HPDE6-E6E7 (cell line): ENCODE data around the gene XRCC3.
A peak's percentile ranks its signal among the peaks of the same experiment; 100 is the strongest.

ENCODE experiments used
- DNase-seq: peaks from one replicate; pipeline ENCODE4 v3.0.0; 2011; ENCODE audit warnings: missing footprints; ENCODE audit errors: extremely low spot score

The XRCC3 gene

DNA sequence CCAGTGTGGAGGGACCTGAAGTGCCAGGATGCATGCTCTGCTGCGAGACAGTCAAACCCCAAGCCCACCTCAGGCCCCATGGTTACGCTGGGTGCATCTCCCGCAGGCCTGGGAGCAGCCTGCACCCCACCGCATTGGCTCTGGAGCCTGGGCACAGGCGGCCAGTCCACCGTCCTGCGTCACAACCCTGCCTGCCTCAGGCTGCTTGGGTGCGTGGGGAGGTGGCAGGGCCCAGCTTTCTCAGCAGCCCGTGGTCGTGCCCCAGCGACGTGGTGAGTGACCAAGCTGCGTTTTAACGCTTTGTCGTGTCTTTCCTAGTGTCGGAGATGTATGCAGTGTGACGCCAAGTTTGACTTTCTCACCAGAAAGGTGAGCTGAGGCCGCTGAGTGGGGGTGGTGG lies 11.2 kb upstream of the XRCC3 start:
- no peak for DNase-seq

DNA sequence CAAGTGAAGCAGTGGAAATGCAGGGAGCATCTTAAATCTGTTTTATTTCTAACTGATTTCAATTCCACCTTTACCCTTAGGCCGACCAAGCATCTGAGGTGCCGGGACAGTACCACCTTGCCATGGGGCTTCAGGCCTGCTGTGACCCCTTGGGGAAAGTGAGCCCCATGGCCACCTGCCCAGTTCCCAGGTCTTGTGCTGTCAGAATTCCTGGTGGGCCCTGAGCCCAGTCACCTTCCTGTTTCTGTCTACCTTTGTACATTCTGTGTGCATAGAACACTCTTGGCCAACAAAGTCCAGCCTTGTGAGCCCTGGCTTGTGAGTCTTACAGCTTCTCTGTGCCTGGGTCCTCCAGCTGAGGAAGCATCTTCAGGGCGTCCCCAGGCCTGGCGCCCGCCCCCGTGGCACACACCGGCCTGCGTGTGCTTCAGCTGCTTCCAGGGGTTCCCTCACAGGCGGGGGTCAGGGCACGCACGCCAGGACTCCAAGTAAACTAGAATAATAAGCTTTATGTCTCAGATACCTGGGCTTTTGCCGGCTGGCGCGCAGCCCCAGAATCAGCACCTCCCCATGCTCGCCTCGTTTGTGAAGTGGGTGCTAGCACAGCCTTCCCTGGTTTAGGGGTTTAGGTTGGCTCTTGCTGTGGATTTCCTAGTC lies 10.6 kb upstream of the XRCC3 start:
- DNase-seq: no peak

DNA sequence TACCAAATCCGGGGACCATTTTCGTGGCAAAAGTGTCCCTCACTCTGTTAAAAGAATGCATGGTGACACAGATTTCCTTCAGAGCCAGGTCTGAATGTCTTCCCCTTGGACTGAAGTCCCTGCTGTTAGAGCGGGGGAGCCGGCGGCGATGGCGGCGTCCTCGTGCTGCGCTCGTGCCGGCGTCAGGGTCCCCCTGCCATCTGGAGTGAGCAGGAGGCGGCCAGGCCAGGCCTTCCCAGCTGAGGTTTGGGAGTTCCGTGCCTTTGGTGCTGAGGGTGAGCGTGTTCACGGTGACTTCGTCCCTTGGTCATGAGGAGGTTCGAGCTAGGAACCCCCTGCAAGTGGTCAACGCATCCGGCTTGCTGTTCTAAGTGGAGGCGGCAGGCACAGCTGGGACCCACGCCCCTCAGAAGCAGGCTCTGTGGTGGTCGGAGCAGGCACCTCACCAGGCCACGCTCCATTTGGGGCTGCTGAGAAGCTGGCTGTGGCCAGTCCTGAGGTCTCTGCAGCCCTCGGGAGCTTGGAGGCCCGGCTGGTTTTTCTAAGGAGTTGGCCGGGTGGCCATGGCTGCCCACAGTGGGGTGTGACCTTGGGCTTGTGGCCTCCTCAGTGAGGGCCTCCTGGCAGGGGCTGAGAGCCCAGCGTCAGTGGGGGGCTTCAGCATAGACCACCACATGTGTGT lies 9.9 kb upstream of the XRCC3 start:
- no peak for DNase-seq

DNA sequence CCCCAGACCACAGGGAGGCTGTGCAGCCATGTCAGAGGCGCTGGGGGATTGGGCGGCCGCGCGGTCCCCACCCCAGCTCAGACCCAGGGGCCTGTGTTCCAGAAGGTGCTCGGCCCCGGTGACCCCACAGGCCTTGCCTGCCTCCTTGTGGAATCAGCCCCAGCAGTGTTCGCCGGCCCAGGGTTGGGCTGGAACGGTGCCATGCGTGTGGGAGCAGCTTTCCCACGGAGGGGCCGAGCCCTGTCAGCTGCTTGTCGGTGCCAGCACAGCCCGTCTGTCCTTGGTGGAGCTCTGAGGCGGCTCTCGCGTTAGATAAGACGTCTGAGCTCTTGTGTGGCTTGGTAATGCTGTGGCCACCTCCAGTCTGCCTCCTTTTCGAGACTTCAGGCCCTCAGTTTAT lies 8.9 kb upstream of the XRCC3 start:
- DNase-seq: no peak

DNA sequence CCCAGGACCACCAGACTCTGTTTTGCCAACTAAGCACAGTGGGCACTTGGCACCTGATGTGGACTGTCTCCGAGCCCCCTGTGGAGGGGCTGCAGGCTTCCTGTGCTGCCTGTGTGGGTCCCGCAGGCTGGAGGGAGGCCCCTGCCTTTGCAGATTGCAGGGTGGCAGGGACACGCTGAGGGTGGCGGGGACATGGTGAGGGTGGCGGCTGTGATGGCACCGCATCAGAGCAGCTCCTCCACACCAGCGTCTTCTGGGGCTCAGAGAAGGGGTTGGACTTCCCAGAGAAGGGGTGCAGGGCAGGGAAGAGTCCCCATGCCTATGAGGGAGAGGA lies 8.5 kb upstream of the XRCC3 start:
- DNase-seq: no peak

DNA sequence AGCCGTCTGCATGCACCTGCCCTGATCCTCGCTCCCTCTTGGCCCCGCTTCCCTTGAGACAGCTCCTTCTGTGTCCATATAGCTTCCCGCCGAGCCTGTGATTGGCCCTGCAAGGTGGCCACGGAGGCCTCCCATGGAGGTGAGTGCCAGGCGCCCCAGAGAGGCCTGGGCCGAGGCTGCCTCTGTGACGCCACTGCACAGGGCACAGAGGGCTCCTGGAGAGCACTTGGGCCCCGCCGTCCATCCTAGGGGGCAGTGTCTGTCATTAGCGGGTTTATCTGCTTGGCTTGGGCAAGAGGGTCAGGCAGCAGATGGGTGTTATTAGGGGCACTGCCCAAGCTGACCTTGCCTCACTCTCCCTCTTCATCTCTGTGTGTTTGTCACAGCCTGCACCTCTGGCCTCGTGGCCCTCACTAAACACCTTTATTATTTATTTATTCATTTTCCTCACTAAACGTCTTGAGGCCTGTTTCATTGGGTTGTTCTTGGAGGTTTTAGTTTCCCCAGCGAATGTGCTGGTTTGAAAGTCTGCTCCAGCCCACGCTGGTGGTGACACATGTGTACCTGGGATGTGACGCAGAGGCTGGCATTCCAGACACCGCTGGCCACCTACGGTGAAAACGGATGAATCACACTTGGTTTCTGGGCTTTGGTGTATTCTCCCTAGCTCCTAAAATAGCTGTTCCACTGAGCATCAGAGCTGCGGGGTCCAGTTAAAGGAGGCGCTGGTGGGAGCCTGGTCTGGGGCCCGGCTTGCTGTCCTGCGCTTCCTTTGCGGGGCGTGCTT lies 6.3 kb upstream of the XRCC3 start:
- peak; percentile 72 for DNase-seq

DNA sequence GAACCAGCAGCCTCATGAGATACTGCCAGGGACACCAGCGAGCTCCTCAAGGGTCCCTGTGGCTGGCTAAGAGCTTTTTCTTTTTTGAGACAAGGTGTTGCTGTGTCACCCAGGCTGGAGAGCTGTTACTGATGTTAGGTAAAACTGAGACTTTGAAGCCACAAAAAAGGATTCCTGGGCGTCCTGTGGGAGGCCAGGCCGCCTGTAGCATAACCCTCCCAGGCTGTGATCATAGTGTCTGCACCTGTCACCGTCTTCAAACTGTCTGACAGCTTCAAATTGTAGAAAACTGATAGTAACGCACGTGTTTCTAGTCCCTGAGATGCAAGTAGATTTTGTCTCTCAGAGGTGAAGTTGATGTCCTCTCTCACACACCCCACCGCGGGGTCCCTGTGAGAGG lies 4.5 kb upstream of the XRCC3 start:
- no peak for DNase-seq

DNA sequence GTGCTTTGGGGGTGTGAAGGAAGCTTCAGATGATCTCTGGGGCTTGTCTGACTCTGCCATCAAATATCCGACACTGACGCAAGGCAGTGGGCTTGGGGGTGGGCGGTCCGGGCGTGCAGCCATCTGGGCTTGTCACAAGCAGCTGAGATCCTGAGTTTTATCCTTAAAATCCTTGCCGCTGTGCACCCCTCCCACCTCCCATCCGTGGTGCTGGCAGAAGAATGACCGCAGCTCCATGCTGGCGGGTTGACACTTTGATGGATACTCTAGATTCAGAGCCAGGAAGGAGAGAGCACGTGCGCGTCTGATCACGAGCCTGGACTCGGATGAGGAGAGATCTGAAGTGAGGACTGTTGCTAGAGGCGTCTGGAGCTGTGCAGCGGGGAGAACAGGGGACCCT lies 3.3 kb upstream of the XRCC3 start:
- DNase-seq: no peak

DNA sequence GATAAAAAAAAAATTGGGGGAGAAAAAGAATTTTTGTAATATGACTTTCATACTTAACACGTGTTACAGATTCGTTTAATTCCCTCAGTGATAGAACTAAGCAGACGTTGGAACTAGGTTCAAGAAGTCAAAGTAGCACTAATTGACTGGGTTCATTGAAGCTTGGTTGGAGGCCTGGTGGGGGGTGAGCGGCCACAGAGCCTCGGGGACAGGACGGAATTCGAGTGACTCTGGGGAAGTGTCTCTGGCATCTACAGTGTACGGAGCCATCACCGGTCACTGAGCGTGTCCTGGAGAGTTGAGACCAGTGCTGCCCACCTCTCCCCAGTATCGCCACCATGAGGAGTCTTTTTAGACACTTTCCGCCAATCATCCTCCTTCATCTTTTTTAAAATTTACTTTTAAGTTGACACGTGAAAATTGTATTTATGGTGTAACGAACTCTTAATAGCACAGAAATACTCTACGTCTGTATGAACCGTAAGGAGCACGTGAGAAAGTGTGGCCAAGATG lies 1.7 kb upstream of the XRCC3 start:
- DNase-seq: no peak

DNA sequence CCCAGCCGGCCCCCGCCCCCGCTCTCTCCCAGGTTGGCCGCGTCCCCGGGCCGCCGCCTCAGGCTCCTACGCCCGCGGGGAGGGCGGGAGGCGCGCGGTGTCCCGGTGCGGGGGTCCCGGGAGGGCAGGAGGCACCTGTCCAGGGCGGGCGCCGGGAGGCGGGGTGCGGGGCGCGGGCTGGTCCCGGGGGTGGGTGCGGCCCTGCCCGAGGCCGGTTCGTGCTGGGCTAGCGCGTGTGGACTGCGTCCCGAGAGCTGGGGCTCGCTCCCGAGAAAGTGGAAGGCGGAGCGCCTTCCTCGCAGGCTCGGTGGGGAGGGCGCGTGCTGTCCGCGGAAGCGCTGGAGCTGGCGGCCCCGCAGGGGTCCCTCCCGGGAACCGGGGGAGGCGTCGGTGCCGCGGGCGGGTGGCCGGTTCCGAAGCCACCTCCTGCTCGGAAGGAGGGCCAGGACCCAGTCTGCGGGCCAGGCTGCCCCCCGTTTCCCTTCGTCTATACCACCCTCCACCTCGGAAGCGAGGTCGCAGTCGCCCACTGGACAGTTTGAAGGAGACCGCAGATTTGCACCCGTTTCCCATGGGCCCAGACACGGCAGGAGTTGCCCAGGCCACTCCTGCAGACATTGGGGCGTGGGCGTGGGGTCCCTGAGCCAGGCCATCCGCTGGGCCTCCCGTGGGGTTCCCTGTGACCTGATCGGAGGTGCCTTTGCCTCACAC lies 995 bp upstream of the XRCC3 start:
- DNase-seq: no peak

DNA sequence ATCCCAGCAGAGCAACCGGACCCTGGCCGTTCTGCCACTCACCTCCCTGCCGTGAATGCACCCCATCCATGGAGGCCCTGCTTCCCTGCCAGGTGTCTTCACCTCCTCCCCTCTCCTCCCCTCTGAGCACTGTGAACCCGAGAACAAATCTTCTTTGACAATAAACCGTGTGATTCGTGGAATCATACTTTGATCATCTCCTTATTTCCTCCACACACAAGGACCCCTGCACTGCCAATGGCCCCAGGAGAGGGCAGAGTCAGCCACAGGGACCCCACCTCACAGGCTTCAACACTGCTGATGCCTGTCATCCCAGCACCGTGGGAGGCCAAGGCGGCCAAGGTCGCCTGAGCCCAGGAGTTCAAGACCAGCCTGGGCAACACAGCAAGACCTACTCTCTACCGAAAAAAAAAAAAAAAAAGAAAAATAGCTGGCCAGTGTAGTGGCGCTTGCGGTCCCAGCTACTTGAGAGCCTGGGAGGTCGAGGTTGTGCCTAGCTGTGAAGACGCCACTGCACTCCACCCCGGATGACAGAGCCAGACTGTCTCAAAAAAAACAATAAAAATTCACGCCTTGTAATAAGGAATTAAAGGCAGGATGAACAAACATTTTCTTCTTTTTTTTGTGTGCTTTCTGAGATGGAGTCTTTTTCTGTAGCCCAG lies 1.1 kb downstream of the XRCC3 start:
- no peak for DNase-seq

DNA sequence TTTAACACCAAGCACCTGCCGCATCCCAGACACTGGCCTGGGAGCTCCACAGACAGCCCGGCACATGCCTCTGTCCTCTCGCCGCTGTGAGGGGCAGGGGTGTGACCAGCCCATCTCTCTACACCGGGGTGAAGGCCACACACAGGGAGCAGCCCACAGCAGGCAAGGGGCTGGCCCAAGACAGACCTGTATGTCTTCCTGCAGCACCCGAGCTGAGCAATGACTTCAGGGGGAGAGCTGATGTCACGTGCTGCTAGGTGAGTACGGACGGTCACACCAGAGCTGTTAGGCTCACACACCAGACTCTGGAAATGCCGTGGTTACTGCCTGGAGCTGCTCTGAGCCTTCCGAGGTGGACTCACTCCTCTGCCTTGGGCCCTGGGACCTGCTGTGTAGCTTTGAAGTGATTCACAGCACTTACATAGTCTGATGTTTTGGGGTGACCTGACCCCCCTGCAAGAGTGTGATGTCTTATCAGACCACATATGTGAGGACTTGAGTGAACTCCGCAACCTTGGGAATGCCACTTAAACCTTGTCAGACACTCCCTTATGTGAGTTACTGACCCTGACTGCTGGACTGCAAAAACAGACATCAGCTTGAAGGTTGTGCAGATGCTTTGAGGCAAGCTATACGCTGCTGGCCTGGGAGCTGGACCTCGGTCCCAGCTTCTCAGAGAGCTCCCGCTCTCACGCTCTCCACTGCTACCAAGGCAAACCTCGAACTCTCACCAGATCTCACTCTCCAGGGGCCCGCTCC lies 1.8 kb downstream of the XRCC3 start:
- no peak for DNase-seq

DNA sequence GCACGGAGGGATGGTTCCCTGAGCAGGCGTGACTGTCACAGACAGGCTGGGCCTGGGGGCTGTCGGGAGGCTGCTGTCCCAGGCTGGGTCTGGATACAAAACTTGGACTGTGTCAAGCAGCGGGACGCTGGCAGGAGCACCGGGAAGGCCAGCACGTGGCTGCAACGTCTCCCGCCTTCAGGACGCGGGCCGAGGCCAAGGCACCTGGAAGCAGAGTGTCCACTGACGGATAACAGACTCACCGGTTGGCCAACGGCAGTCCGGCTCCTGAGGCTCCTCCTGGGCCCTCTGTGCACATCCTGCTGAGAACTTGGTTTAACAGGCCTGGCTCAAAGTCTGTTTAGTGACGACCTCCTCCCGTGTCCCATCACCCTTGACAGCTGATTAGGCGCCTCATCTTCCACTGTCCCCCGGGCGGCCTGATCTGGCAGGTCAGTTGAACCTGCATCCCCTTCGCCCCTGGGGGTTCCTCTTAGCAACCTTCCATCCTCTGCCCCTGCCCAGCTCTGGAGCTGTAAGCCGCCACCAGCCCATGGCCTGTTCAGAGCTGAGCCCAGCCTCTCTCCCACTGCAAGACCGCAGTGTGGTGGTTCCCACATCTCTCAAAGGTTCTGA lies 2.5 kb downstream of the XRCC3 start:
- no peak for DNase-seq

DNA sequence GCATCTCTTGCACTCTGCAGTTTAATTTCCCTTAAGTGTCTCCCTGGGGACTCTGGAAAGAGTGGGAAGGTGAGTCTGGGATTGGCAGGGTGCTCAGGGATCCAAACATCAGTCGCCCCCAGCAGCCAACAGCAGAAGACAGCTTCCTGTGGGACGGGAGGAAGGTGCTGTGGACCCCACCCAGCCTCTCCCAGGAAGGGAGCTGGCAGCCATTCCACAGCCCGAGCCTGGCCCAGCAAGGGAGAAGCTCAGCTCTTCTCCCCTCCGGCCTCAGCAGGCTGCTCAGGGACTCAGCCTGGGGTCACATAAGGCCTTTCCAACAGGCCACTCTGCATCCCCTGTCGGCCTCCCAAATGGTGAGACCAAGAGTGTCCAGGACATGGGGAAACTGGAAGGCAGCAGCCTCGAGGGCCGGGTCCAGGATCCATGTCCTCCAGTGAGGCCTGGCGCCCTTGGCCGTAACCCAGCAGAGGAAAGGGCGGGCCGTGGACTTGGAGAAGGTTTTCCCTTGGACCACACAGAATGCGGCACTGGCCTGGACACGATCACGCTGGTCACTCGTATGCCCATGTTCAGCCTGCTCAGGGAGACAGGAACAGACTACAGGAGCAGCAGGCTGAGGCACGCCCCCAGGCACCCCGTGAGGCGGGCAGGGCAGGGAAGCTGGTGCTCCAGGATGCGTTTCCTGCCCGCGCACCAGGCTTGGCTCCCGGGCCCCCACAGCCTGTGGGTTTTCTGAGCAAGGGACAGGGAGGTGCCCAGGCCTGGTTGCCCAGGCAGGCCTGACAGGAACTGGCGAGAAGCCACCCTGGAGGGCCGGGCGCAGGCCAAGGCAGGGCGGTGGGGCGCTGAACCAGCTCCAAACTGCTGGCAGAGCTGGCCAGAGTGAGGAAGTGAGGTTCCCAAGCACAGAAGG lies 3.5 kb downstream of the XRCC3 start:
- DNase-seq: peak; percentile 62

DNA sequence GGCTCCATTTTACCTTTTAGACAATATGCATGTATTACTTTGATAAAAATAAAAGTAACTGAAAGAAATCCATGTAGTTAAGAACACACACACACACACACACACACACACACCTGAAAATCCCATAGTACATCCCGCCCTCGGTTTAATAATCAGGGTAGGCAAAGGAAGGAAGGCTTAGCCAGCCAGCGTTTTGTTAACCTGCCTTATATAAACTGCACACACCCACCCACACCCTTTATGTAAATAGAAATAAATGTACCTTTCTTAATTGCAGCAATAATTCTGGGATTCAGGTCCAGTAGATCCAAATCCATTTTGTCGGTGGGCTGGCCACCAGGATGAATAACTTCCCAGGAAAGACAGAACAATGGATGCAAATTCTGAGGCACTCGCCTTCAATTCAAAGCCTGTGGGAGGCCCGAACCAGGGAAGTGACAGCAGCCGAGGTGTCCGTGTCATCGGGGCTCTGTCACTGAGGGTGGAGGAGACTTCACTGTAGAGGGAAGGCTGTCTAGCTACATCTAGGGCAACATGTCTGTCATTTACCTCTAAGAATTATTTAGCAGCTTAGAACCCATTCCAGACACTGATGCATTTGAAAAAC lies 4.4 kb downstream of the XRCC3 start:
- DNase-seq: no peak

DNA sequence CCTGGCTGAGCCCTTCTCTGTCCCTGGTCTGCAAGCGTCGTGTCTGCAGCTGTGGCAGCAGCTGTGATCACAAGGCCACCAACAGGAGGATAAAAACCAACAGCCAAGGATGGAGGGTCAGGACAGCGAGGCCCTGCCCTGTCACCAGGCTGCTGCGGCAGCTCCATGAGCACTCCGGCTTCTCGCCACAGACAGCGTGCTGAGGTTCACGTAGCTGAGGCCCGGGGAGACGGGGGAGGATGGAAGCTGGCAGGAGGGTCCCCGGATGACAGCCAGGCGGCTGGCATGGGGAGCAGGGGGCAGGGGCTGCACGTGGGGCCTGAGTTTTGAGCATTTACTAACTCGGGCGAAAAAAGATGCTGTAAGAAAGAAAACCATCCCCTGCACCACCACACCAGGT lies 5.4 kb downstream of the XRCC3 start:
- DNase-seq: no peak

DNA sequence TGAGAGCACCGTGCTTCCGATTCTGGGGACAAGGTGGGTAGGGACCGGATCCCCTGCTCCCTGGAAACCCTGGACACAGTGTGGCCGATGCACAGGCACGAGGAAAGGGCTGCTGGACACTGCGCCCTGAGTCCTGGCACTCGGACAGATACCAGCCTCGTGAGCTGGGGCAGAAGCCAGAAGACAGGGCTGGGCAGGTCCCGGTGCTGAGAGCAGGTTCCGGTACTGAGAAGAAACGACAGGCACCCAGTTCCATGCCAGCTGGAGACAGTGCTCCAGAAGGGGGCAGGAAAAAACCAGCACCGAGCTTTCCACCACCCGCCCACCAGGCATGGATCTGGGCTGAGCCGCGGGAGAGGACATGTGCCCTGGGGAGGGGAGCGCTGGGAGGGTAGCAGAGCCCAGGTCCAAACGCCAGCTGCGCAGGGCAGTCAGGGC lies 6.5 kb downstream of the XRCC3 start:
- DNase-seq: no peak

DNA sequence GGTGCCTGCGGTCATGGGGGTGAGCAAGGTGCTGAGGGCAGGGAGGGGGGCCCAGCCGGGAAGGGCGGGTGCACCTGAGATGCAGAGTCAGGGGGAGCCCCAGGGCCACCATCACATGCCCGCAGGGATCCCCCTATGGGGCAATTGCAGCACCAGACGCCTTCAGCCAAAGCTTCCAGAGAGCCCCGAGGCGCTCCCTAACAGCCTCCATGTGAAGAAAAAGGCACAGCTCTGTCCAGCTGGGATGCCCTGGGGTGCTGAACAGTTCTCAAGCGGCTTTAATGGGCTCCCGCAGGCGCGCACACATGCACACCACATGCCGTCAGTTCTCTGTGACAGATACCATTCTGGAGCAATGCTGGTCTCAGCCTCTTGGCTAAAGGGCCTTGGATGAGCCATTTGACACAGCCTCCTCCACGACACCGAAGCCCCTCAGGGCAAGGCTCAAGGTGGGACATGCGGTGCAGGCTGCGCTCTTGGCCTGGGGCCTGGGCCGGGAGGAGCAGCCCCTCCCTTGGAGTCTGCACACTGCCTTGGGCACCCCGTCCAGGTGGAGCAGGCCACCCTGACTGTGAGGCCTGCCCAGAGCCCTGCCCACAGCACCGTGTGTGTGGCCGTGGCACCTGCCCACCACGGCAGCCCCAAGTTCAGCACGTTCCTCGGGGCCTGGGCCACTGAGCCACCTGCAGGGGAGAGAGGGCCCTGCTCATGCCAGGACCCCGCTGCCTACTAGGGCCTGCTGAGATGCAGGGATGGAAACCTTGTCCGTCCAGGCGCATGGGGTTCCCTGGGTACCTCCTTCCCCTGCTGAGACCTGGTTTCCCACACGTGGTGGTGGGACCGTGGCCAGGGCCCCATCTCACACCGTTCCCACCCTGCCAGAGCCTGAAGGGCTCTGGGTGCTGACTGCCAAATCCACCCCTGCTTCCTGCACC lies 7.7 kb downstream of the XRCC3 start:
- no peak for DNase-seq
